ENCODE results near the gene KHDC4. TPM values are rescaled to one million over a fixed set of nuclear protein-coding genes. Genes with fewer than 3 reads are reported as not detected.

KHDC4 gene
- total and polyA plus RNA-seq, 2 of the 13 experiments (the other 11 are each of a cell fraction or from before 2014, with no cell fraction given), result 33.5 to 92.0 TPM

DNA sequence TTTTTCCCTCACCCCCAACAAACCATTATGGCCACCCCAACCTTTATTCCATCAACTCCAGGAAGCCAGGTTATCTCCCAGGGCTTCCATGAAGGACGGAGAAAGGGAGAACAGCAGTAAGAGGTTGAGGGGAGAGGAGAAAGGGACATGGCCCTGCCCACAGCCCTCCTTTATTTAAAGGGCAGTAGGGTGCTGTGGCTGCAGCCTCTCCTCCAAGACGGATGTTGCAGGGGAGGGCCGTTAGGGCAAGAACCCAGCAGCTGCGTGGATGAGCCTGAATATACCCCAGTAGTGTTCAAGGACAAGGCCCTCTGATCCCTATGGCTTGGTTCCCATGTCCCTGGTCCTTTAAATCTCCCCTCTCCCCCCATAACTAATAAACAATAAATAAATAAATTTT, 13.1 kb upstream of the KHDC4 start:
- Histone ChIP-seq H3K9ac (ENCODE audit: insufficient read depth, low read depth, low read length) (no peak overlapping the region), H3K36me3 (replicated peaks in 1 of 2; ENCODE audit: control insufficient read depth in 1 of 2, insufficient read depth in 2 of 2, low read length in 2 of 2) (peaks cover 20 to 44% of the 10 kb centered on the region in 2 experiments), H3K4me1 (ENCODE audit: insufficient read depth, low read length) (peaks cover 44% of the 10 kb centered on the region), H3K9me3 (ENCODE audit: low read length) (no peaks in the 10 kb centered on the region), H3K4me3 (replicated peaks in 1 of 3; ENCODE audit: insufficient read depth in 1 of 3, low read depth in 2 of 3, low read length in 3 of 3) (no peak overlapping the region), H3K79me2 (ENCODE audit: insufficient read depth, low read length) (peaks cover 12% of the 10 kb centered on the region), H3K27ac (ENCODE audit: extremely low read length, insufficient read depth, low read length) (peak overlapping the region; percentile 30), H2AFZ (ENCODE audit: low read length) (no peak overlapping the region), H4K20me1 (ENCODE audit: insufficient read depth, low read length) (no peaks in the 10 kb centered on the region), H3K27me3 (ENCODE audit: control insufficient read depth in 1 of 2, insufficient read depth in 2 of 2, low read length in 2 of 2) (no peaks in the 10 kb centered on the region), H3K4me2 (ENCODE audit: low read depth, low read length) (no peak overlapping the region)
- in situ Hi-C loops (cut with HindIII; ENCODE audit: extremely low pct_ligation_motif_present, low pct_unique_long_range_greater_than_20kb) (loop anchor here (10.0 kb wide), 1 partner anchor 118 kb away; the partner anchor contains the start of gene RAB25), intact Hi-C loops (cut with micrococcal nuclease; ENCODE audit: unreplicated experiment) (no loop called here)
- DNase-seq (ENCODE audit: low spot score), result no peak
- TF ChIP-seq, protein P1, sequence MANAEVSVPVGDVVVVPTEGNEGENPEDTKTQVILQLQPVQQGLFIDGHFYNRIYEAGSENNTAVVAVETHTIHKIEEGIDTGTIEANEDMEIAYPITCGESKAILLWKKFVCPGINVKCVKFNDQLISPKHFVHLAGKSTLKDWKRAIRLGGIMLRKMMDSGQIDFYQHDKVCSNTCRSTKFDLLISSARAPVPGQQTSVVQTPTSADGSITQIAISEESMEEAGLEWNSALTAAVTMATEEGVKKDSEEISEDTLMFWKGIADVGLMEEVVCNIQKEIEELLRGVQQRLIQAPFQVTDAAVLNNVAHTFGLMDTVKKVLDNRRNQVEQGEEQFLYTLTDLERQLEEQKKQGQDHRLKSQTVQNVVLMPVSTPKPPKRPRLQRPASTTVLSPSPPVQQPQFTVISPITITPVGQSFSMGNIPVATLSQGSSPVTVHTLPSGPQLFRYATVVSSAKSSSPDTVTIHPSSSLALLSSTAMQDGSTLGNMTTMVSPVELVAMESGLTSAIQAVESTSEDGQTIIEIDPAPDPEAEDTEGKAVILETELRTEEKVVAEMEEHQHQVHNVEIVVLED (CRISPR knock-in tag; IDR thresholded peaks at IDR 0.05; ENCODE audit: borderline replicate concordance), result no peak
- TF ChIP-seq ZNF18 (CRISPR knock-in tag; IDR thresholded peaks at IDR 0.05; ENCODE audit: insufficient replicate concordance) (no peak), PAF1 (CRISPR knock-in tag; IDR thresholded peaks at IDR 0.05) (0 out of 2 replicates have a peak, but pooled peaks have one; percentile 7), POLR2G (IDR thresholded peaks at IDR 0.05; ENCODE audit: low read depth, low read length) (peak; percentile 13; the same call in 1 of the 2 replicates), RBM22 (optimal IDR thresholded peaks at IDR 0.05; ENCODE audit: low read length) (peak; percentile 79)
- BruUV-seq (replicated peaks), result no TSS peak
- POLR2A ChIA-PET, result interaction anchor here (1.4 to 1.7 kb wide), 4 partner anchors 13 to 36 kb away, joined by 3 to 6 read pairs (median 4); partner anchors contain the start of gene ARHGEF2
- 91% methylated on average over 2 of the region's 4 CpGs for WGBS (ENCODE audit: low lambda C conversion rate)
- ATAC-seq, result no peak
- FAIRE-seq, result no peak
- CTCF ChIA-PET (ENCODE audit: low intra/inter-chr PET ratio, low total read pairs), result no interaction called here
